Naive B cell (primary cell): ENCODE measurements around the gene UGDH. TPM values are rescaled to one million over a fixed set of nuclear protein-coding genes. Genes with fewer than 3 reads are reported as not detected.
"Not testable (repeated sequence)": the region's sequence is repeated elsewhere in the genome, so short reads cannot be mapped to it uniquely, and the experiment has no call there.

Source experiments
- ATAC-seq, 2 donors: fragments of 150-1000 bp; cut with Tn5 transposase; 2 replicates each; pipeline ENCODE4 v1.10.0; 2021; ENCODE audit warnings: low read depth in 2 of 2, mild to moderate bottlenecking in 2 of 2, moderate library complexity in 2 of 2
- DNase-seq: peaks from one replicate; pipeline ENCODE4 v3.0.0; 2022
- H3K27ac Mint-ChIP-seq, 6 donors: one replicate each; pipeline ENCODE4 v1.8.0; 2020 to 2022; ENCODE audit warnings: mild to moderate bottlenecking in 6 of 6, mixed read lengths in 6 of 6, moderate library complexity in 5 of 6, inconsistent platforms in 2 of 6
- H3K27me3 Mint-ChIP-seq, 3 donors: one replicate each; pipeline ENCODE4 v1.8.0; 2021 to 2022; ENCODE audit warnings: mixed read lengths in 3 of 3, mild to moderate bottlenecking in 1 of 3
- H3K36me3 Mint-ChIP-seq, 2 donors: one replicate each; pipeline ENCODE4 v1.8.0; 2020 to 2022; ENCODE audit warnings: mixed read lengths in 2 of 2, inconsistent platforms in 1 of 2, mild to moderate bottlenecking in 1 of 2
- H3K4me1 Mint-ChIP-seq, 3 donors: one replicate each; pipeline ENCODE4 v1.8.0; 2020 to 2022; ENCODE audit warnings: mixed read lengths in 3 of 3, inconsistent platforms in 1 of 3, mild to moderate bottlenecking in 1 of 3, moderate library complexity in 1 of 3
- H3K4me3 Mint-ChIP-seq, 8 donors: one replicate each; pipeline ENCODE4 v1.8.0; 2020 to 2022; ENCODE audit warnings: mild to moderate bottlenecking in 8 of 8, mixed read lengths in 8 of 8, moderate library complexity in 8 of 8, inconsistent platforms in 2 of 8
- H3K9me3 Mint-ChIP-seq, 7 donors: one replicate each; pipeline ENCODE4 v1.8.0; 2020 to 2022; ENCODE audit warnings: mixed read lengths in 7 of 7, mild to moderate bottlenecking in 5 of 7, inconsistent platforms in 2 of 7, moderate library complexity in 1 of 7
- polyA plus RNA-seq, 6 donors: library from polyadenylated mRNA; unstranded; fragments of 300-500 nt; fragmentation: Illumina TruSeq; gene quantifications; one replicate each; pipeline ENCODE4 v1.2.3, GENCODE V29; 2021; ENCODE audit warnings: low read depth in 6 of 6

The UGDH gene
- polyA plus RNA-seq, 6 donors from 2014 or later = 25.8 to 41.6 (median 35.2) TPM

DNA sequence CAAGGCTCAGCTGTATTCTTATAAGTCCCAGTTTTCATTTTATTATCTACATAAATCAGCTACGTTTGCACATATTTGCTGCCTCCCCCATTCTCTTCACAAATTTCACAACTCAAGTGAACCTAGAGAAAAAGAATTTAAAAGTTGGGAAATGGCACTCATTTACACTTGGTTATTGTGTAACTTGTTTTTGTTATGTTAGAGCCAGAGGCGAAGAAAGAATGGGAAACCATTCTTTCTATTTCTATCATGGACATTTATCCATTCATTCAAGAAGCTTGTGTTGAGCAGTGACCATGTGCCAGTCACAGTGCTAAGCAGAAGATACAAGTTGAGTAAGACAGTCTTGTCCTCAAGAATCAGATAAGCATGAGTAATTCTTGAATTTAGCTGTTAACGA, 54.8 kb downstream of the UGDH start:
- Mint-ChIP-seq H3K4me3 (no peak overlapping the region), H3K4me1 (peaks cover 5 to 12% (median 9%) of the 10 kb centered on the region in 3 donors), H3K9me3 (no peaks in the 10 kb centered on the region), H3K27ac (no peak overlapping the region), H3K27me3 (no peaks in the 10 kb centered on the region), H3K36me3 (no peaks in the 10 kb centered on the region)
- ATAC-seq (no peak), DNase-seq (no peak)

DNA sequence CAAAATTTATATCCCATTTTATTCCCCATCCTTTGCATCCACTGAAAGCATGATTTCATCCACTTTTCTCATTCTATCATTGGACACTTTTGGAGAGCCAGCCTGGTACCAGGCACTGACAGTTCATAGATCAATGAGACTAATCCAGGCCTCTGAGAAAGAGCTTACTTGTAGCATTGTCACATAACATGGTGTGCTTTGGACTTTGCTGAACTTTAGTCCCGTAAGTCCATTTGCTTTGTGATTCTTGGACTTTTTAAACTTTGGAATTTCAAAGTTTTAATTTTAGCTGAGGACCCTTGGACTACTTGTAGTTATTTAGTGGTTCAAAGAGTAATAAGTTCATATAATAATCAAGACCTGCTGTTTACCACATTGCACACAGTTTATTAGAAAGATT, 56.8 kb downstream of the UGDH start:
- Mint-ChIP-seq H3K9me3 (no peaks in the 10 kb centered on the region), H3K4me3 (no peak overlapping the region), H3K27ac (no peak overlapping the region), H3K27me3 (no peaks in the 10 kb centered on the region), H3K4me1 (peaks cover 5 to 12% (median 9%) of the 10 kb centered on the region in 3 donors), H3K36me3 (no peaks in the 10 kb centered on the region)
- DNase-seq (no peak), ATAC-seq (no peak)

- Mint-ChIP-seq H3K4me1 (peaks cover 5 to 12% (median 9%) of the 10 kb centered on the region in 3 donors), H3K4me3 (peak overlapping the region in 7 of 8 donors; percentile 3 to 87 (median 66)), H3K27ac (peak overlapping the region in 4 of 6 donors; percentile 90 to 96 (median 91)), H3K27me3 (no peaks in the 10 kb centered on the region), H3K36me3 (peaks cover 4 to 5% of the 10 kb centered on the region in 2 donors), H3K9me3 (no peaks in the 10 kb centered on the region)
- ATAC-seq = peak; percentile 96 to 97
- DNase-seq = peak; percentile 73
Observed at GRCh38 chr4:39469429-39470077, 57.7 kb downstream of the UGDH start.

DNA sequence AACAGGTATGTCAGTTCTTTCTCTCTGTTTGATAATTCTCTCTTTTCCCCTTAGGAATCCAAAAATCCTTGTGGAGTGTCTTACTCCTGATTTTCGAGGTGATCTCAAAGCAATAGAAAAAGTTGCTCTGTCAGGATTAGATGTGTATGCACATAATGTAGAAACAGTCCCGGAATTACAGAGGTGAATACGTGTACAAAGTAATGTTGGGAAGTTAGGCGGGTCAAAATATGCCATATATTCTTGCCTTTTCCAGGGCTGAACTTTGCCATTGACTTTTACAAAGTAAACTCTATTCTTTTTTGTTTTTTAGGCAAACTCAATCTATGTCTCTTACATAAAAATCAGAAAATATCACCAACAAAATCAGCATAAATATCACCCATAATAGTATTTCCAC, 59.8 kb downstream of the UGDH start:
- Mint-ChIP-seq H3K27me3 (no peaks in the 10 kb centered on the region), H3K4me3 (no peak overlapping the region), H3K9me3 (no peaks in the 10 kb centered on the region), H3K36me3 (peaks cover 7 to 12% of the 10 kb centered on the region in 2 donors), H3K4me1 (peaks cover 5 to 12% (median 9%) of the 10 kb centered on the region in 3 donors), H3K27ac (no peak overlapping the region)
- DNase-seq (no peak), ATAC-seq (no peak)

DNA sequence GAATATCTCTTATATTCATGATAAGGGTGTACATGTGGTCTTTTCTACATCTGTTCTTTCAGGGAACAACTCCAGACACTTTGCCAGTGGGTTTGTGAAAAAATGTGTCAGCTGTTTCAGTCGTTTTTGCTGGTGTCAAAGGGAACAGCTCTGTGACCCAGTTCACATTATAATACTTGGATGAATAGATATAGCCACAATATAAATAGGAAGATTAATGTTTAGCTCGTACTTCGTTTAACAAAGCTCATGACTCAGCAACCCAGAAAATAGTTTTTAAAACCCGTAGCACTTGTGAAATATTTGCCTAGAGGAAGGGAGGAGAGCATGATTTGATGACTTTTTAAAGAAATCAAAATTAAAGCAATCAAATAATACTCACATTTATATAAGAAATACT, 60.5 kb downstream of the UGDH start:
- Mint-ChIP-seq H3K36me3 (peaks cover 7 to 12% of the 10 kb centered on the region in 2 donors), H3K27ac (no peak overlapping the region), H3K4me1 (peaks cover 5 to 12% (median 9%) of the 10 kb centered on the region in 3 donors), H3K9me3 (no peaks in the 10 kb centered on the region), H3K4me3 (no peak overlapping the region), H3K27me3 (no peaks in the 10 kb centered on the region)
- no peak for DNase-seq
- no peak for ATAC-seq

DNA sequence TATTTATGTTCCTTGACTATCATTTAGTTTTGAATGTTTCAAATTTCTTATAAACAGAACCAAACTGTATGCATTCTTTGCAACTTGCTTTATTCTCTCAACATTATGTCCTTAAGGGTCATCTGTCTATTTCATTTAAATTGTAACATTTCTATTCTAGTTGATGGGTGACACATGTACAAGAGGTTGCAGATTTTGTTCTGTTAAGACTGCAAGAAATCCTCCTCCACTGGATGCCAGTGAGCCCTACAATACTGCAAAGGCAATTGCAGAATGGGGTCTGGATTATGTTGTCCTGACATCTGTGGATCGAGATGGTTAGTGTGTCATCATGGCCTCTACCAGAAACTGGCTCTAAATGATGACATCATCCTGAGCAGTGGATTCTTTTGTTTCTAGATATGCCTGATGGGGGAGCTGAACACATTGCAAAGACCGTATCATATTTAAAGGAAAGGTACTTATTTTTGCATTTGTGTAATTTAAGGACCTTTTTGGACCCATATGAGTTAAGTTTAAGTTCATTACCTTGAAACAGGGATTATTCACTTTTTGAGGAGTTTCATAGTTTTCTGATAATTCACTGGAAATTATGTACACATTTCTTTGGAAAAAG, 62.2 kb downstream of the UGDH start:
- Mint-ChIP-seq H3K4me3 (peak overlapping the region in 1 of 8 donors; percentile 2), H3K36me3 (peaks cover 7 to 12% of the 10 kb centered on the region in 2 donors), H3K27me3 (no peaks in the 10 kb centered on the region), H3K27ac (no peak overlapping the region), H3K9me3 (no peaks in the 10 kb centered on the region), H3K4me1 (peaks cover 4 to 11% (median 7%) of the 10 kb centered on the region in 3 donors)
- DNase-seq = no peak
- no peak for ATAC-seq

- Mint-ChIP-seq H3K27ac (peak within 1 kb of the TSS; percentile 98 to 100 (median 100)), H3K4me3 (peak within 1 kb of the TSS; percentile 95 to 99 (median 96)), H3K9me3 (no peaks in the 10 kb centered on the region), H3K27me3 (no peaks in the 10 kb centered on the region), H3K36me3 (peaks cover 18 to 21% of the 10 kb centered on the region in 2 donors), H3K4me1 (peaks cover 8 to 34% (median 21%) of the 10 kb centered on the region in 3 donors)
- DNase-seq (peak; percentile 91), ATAC-seq (peak; percentile 85 to 89)
Observed at GRCh38 chr4:39458505-39459300, 68.5 kb downstream of the UGDH start, which contains the start of the genes LIAS and RPL9. Gene LIAS, plus strand, starts transcription at chr4:39459056. Its CDS starts 62 bp downstream, at chr4:39459118. Gene RPL9, minus strand, starts transcription at chr4:39458922. Its CDS starts 483 bp downstream, at chr4:39458439.

GRCh38 chr4:39458161-39458504, 69.1 kb downstream of the UGDH start:
- DNase-seq, H3K9me3 Mint-ChIP-seq, H3K27me3 Mint-ChIP-seq: not testable (repeated sequence)
- peak; percentile 2 to 8 for ATAC-seq
- peaks cover 23 to 24% of the 10 kb centered on the region in 2 donors for H3K36me3 Mint-ChIP-seq
- H3K4me3 Mint-ChIP-seq = peak overlapping the region; percentile 95 to 99 (median 96)
- peak overlapping the region; percentile 98 to 100 (median 100) for H3K27ac Mint-ChIP-seq
- H3K4me1 Mint-ChIP-seq = peaks cover 8 to 34% (median 21%) of the 10 kb centered on the region in 3 donors

DNA sequence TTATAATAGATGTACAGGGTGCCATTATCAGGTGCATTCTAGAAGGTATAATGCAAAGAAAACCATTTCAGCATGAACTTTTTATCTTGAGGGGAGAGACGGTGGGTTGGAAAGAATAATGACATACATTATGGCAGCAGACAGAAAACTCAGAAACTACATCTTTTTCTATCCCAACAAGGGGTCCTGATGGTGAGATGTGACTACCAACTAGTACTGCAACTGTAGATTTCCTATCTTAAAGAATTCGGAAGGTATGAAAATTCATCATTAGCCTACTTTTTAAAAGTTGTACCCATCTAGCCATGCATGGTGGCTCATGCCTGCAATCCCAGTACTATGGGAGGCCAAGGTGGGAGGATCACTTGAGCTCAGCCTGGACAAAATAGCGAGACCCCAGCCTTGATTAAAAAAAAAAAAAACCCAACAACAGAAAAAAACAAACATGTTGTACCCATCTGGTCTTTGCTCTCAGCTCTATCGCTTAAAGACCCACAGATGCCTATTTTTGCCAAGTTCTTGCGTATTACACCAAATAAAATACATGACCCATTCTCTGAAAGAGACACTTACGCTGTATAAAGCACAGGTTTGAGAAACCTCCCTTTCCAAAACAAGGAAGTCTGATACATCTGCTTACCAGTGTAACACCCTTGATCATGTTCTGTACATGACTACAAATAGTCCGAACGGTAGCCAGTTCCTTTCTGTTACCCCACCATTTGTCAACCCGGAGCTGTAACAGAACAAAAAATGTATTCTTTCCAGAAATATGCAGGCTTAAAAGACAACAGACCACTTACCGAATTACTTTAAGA, 70.1 kb downstream of the UGDH start:
- peak overlapping the region; percentile 70 to 99 (median 96) for H3K4me3 Mint-ChIP-seq
- peak overlapping the region; percentile 98 to 100 (median 100) for H3K27ac Mint-ChIP-seq
- peaks cover 13 to 34% (median 21%) of the 10 kb centered on the region in 3 donors for H3K4me1 Mint-ChIP-seq
- H3K27me3 Mint-ChIP-seq = no peaks in the 10 kb centered on the region
- DNase-seq (no peak), ATAC-seq (no peak)
- no peaks in the 10 kb centered on the region for H3K9me3 Mint-ChIP-seq
- H3K36me3 Mint-ChIP-seq = peaks cover 32 to 33% of the 10 kb centered on the region in 2 donors

- no peak overlapping the region for H3K27ac Mint-ChIP-seq
- peaks cover 35 to 38% of the 10 kb centered on the region in 2 donors for H3K36me3 Mint-ChIP-seq
- H3K4me1 Mint-ChIP-seq = peaks cover 14 to 34% (median 21%) of the 10 kb centered on the region in 3 donors
- H3K9me3 Mint-ChIP-seq = no peaks in the 10 kb centered on the region
- no peak for ATAC-seq
- no peaks in the 10 kb centered on the region for H3K27me3 Mint-ChIP-seq
- H3K4me3 Mint-ChIP-seq = peak overlapping the region in 1 of 8 donors; percentile 40
- no peak for DNase-seq
Observed at GRCh38 chr4:39455486-39455885, 71.8 kb downstream of the UGDH start.

GRCh38 chr4:39453738-39454137, 73.5 kb downstream of the UGDH start:
- ATAC-seq (no peak), DNase-seq (no peak)
- Mint-ChIP-seq H3K4me3 (no peak overlapping the region), H3K27ac (no peak overlapping the region), H3K9me3 (no peaks in the 10 kb centered on the region), H3K27me3 (no peaks in the 10 kb centered on the region), H3K36me3 (peaks cover 35 to 38% of the 10 kb centered on the region in 2 donors), H3K4me1 (peaks cover 14 to 23% (median 21%) of the 10 kb centered on the region in 3 donors)

- Mint-ChIP-seq H3K27me3 (no peaks in the 10 kb centered on the region), H3K27ac (peak overlapping the region in 2 of 6 donors; percentile 40 to 49), H3K4me3 (peak overlapping the region in 1 of 8 donors; percentile 40), H3K9me3 (no peaks in the 10 kb centered on the region), H3K36me3 (peaks cover 35 to 38% of the 10 kb centered on the region in 2 donors), H3K4me1 (peaks cover 14 to 18% (median 15%) of the 10 kb centered on the region in 3 donors)
- ATAC-seq = peak in 1 of 2 donors; percentile 13
- DNase-seq = no peak
Observed at GRCh38 chr4:39452860-39453587, 74.2 kb downstream of the UGDH start.
